ENCODE measurements around the gene FXR1.

FXR1 gene

GRCh38 chr3:180940826-180941225, 28.4 kb downstream of the FXR1 start:
- H3K27me3 ChIP-seq (ENCODE audit: insufficient read depth, low read length, poor library complexity) = no peaks in the 10 kb centered on the region

GRCh38 chr3:180947761-180948390, 35.4 kb downstream of the FXR1 start:
- ATAC-seq (ENCODE audit: insufficient read depth, low read depth) (no peak), DNase-seq (no peak)
- Histone ChIP-seq H3K9me3 (ENCODE audit: insufficient read depth, low read length, severe bottlenecking) (no peaks in the 10 kb centered on the region), H3K4me1 (ENCODE audit: insufficient read depth, low read length) (no peaks in the 10 kb centered on the region), H3K36me3 (ENCODE audit: insufficient read depth, low read length) (peaks cover 89% of the 10 kb centered on the region), H3K27me3 (ENCODE audit: insufficient read depth, low read length, poor library complexity) (no peaks in the 10 kb centered on the region), H3K79me2 (ENCODE audit: insufficient read depth, low read length) (peaks cover 82% of the 10 kb centered on the region), H2AFZ (ENCODE audit: low read depth, low read length) (no peak overlapping the region), H3K4me2 (ENCODE audit: insufficient read depth, low read length) (no peak overlapping the region), H3K4me3 (ENCODE audit: low read depth in 1 of 2, low read length in 2 of 2) (no peak overlapping the region), H4K20me1 (ENCODE audit: insufficient read depth, low read length) (peaks cover 37% of the 10 kb centered on the region), H3K9ac (ENCODE audit: low read depth, low read length) (no peak overlapping the region), H3K27ac (ENCODE audit: low read length) (no peak overlapping the region)
- no peak for TF ChIP-seq EZH2 (IDR thresholded peaks at IDR 0.05; ENCODE audit: borderline replicate concordance, low read depth, low read length, severe bottlenecking)
- no peak for TF ChIP-seq CTCF (IDR thresholded peaks at IDR 0.05; ENCODE audit: borderline replicate concordance, extremely low read depth, low read length, poor library complexity, severe bottlenecking)

More at GRCh38 chr3:180940826-180941225, 28.4 kb downstream of the FXR1 start:
- H3K79me2 ChIP-seq (ENCODE audit: insufficient read depth, low read length) = peaks cover 97% of the 10 kb centered on the region
- H3K27ac ChIP-seq (ENCODE audit: low read length) = no peak overlapping the region
- DNase-seq (no peak), ATAC-seq (ENCODE audit: insufficient read depth, low read depth) (no peak)
- no peak overlapping the region for H2AFZ ChIP-seq (ENCODE audit: low read depth, low read length)
- H3K4me1 ChIP-seq (ENCODE audit: insufficient read depth, low read length) = no peaks in the 10 kb centered on the region
- H3K9me3 ChIP-seq (ENCODE audit: insufficient read depth, low read length, severe bottlenecking) = no peaks in the 10 kb centered on the region
- H3K9ac ChIP-seq (ENCODE audit: low read depth, low read length) = no peak overlapping the region
- H4K20me1 ChIP-seq (ENCODE audit: insufficient read depth, low read length) = peaks cover 54% of the 10 kb centered on the region
- H3K4me3 ChIP-seq (ENCODE audit: low read depth in 1 of 2, low read length in 2 of 2) = no peak overlapping the region
- no peak overlapping the region for H3K4me2 ChIP-seq (ENCODE audit: insufficient read depth, low read length)
- no peak for TF ChIP-seq EZH2 (IDR thresholded peaks at IDR 0.05; ENCODE audit: borderline replicate concordance, low read depth, low read length, severe bottlenecking)
- no peak for TF ChIP-seq CTCF (IDR thresholded peaks at IDR 0.05; ENCODE audit: borderline replicate concordance, extremely low read depth, low read length, poor library complexity, severe bottlenecking)
- H3K36me3 ChIP-seq (ENCODE audit: insufficient read depth, low read length) = peaks cover 76% of the 10 kb centered on the region

- peaks cover 97% of the 10 kb centered on the region for H3K36me3 ChIP-seq (ENCODE audit: insufficient read depth, low read length)
- H3K9me3 ChIP-seq (ENCODE audit: insufficient read depth, low read length, severe bottlenecking) = no peaks in the 10 kb centered on the region
- H3K9ac ChIP-seq (ENCODE audit: low read depth, low read length) = no peak overlapping the region
- H3K4me2 ChIP-seq (ENCODE audit: insufficient read depth, low read length) = no peak overlapping the region
- H3K4me3 ChIP-seq (ENCODE audit: low read depth in 1 of 2, low read length in 2 of 2) = no peak overlapping the region
- DNase-seq = no peak
- no peak overlapping the region for H2AFZ ChIP-seq (ENCODE audit: low read depth, low read length)
- no peak for ATAC-seq (ENCODE audit: insufficient read depth, low read depth)
- H3K27ac ChIP-seq (ENCODE audit: low read length) = no peak overlapping the region
- peaks cover 22% of the 10 kb centered on the region; the same call in 1 of the 2 replicates for H3K79me2 ChIP-seq (ENCODE audit: insufficient read depth, low read length)
- TF ChIP-seq EZH2 (IDR thresholded peaks at IDR 0.05; ENCODE audit: borderline replicate concordance, low read depth, low read length, severe bottlenecking) (no peak), CTCF (IDR thresholded peaks at IDR 0.05; ENCODE audit: borderline replicate concordance, extremely low read depth, low read length, poor library complexity, severe bottlenecking) (no peak)
- no peaks in the 10 kb centered on the region for H3K27me3 ChIP-seq (ENCODE audit: insufficient read depth, low read length, poor library complexity)
- peaks cover 4% of the 10 kb centered on the region; the same call in 1 of the 2 replicates for H4K20me1 ChIP-seq (ENCODE audit: insufficient read depth, low read length)
- H3K4me1 ChIP-seq (ENCODE audit: insufficient read depth, low read length) = no peaks in the 10 kb centered on the region
Observed at GRCh38 chr3:180959691-180960090, 47.2 kb downstream of the FXR1 start.

All from DND-41 (cell line).